ENCODE results near the gene ANKRD13D.

GRCh38 chr11:67254798-67255197 is 34.3 kb upstream of the ANKRD13D start:
- TF ChIP-seq CTCF (IDR thresholded peaks at IDR 0.05; ENCODE audit: low read depth, low read length, poor library complexity, severe bottlenecking) = no peak
- no peak for TF ChIP-seq EZH2phosphoT487 (IDR thresholded peaks at IDR 0.05; ENCODE audit: borderline replicate concordance, low read length)
